GM19351 (cell line): ENCODE measurements around the gene HBA1.
"Not testable (repeated sequence)": the region's sequence is repeated elsewhere in the genome, so short reads cannot be mapped to it uniquely, and the experiment has no call there.

Source experiments
- ATAC-seq: cut with Tn5 transposase; IDR thresholded peaks from one replicate; pipeline ENCODE4 v1.9.1; 2021; ENCODE audit warnings: mild to moderate bottlenecking, moderate library complexity; ENCODE audit not compliant: unreplicated experiment

Gene HBA1

DNA sequence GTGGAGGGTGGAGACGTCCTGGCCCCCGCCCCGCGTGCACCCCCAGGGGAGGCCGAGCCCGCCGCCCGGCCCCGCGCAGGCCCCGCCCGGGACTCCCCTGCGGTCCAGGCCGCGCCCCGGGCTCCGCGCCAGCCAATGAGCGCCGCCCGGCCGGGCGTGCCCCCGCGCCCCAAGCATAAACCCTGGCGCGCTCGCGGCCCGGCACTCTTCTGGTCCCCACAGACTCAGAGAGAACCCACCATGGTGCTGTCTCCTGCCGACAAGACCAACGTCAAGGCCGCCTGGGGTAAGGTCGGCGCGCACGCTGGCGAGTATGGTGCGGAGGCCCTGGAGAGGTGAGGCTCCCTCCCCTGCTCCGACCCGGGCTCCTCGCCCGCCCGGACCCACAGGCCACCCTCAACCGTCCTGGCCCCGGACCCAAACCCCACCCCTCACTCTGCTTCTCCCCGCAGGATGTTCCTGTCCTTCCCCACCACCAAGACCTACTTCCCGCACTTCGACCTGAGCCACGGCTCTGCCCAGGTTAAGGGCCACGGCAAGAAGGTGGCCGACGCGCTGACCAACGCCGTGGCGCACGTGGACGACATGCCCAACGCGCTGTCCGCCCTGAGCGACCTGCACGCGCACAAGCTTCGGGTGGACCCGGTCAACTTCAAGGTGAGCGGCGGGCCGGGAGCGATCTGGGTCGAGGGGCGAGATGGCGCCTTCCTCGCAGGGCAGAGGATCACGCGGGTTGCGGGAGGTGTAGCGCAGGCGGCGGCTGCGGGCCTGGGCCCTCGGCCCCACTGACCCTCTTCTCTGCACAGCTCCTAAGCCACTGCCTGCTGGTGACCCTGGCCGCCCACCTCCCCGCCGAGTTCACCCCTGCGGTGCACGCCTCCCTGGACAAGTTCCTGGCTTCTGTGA, at the start of gene HBA1:
TSS of gene HBA1 (plus strand) at position 204 of the 906 bp plus-strand sequence. CDS start at position 241, 37 bp downstream.
- not testable (repeated sequence) for ATAC-seq

DNA sequence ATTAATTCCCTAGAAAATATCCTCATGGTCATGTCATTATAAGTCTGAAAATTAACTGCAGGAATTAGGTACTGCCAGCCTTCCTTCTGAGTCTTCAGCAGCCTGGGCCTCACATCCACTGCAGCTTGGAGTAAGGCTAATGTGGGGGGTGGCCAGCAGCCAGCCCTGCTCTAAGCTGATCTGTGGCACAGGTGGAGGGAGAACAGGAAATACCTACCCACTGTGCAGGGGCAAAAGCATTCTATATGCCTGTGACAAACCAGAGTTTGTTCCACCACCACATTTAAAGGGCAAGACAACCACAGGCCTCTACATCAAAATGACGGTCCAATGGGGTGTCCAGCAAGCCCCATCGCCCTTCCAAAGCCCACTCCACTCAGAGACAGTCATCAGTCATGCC, 47.4 kb upstream of the HBA1 start:
- no peak for ATAC-seq

DNA sequence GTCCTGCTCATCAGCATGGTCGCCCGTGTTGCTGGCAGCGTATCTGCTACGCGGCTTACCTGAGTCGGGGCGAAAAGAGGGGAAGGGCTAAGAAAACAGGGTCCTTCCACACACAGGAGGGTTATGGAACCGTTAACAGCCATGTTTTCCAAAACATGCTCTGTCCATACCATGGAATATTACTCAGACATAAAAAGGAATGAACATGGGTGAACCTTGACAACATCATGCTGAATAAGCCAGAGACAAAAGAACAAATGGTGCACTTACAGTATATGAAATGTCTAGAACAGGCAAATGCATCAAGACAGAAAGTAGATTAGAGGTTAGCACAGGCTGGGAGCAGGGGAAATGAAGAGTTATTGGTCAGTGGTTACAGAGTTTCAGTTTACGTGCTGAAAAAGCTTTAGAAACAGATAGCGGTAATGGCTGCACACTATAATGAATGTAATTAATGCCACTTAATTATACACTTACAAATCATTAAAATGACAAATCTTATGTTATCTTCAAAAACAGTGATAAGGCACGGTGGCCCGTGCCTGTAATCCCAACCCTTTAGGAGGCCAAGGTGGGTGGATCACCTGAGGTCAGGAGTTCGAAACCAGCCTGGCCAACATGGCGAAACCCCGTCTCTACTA, 45.8 kb upstream of the HBA1 start:
- no peak for ATAC-seq

DNA sequence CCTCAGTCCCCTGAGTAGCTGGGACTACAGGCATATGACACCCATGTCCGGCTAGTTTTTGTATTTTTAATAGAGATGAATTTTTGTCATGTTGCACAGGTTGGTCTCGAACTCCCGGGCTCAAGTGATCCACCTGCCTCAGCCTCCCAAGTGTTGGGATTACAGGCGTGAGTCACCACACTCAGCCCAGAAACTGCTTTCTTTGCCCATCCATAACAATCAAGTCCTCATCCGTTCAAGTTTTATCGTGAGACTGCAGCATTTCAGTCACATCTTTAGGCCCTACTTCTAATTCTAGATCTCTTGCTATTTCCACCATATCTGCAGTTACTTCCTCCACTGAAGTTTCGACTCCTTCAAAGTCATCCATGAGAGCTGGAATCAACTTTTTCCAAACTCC, 44.4 kb upstream of the HBA1 start:
- no peak for ATAC-seq

- ATAC-seq: no peak
These were observed 42.8 kb upstream of the HBA1 start for GRCh38 chr16:133716-134115.

- ATAC-seq: no peak
These were observed 38.4 kb upstream of the HBA1 start for GRCh38 chr16:138049-138417.

- no peak for ATAC-seq
These were observed 36.2 kb upstream of the HBA1 start for GRCh38 chr16:140175-140857.

DNA sequence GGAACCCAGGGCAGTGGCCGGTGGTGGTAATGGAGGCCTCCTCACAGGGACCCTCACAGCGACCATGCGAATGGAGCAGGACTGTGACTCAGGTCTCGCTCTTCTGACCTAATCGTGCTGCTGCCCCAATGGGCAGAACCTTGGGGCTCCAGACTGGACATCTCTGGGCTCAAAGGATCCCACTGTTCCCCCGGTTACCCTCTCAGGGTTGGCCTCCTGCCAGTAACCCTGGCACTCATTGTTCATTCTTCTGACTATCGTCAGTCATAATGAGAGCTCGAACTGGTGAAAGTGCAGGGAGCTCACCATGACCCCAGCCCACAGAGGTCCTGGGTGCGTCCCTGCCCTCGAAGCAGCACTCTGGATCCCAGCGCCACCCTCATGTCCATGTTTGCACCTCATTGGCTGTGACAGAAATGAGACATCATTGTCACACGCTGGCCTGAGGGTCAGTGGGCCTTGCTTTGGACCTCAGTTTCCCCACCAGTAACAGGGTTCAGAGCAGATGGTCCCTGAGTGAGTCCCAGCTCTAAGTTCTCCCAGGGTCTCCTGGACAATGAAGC, 34.0 kb upstream of the HBA1 start:
- ATAC-seq: no peak

DNA sequence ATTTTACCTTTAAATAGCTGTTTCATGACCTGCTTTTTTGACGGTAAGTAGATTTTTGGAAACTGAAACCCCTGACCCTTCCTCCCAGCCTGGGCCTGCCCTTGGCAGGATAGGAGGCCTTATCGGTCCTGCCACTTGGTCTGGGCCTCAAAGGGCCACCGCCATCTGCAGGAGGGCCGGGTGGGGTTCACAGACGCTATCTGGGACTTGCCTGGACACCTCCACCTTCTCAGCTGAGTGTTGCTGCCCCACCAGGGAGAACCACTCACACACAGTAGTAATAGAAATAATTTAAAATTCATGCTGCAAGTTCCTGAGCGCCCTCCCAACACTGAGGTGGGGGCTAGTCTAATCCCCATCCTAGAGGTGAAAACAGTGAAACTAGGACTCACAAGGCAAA, 33.4 kb upstream of the HBA1 start:
- ATAC-seq: no peak

- no peak for ATAC-seq
These were observed 33.0 kb upstream of the HBA1 start for GRCh38 chr16:143456-143855.

GRCh38 chr16:144797-145252, 31.7 kb upstream of the HBA1 start:
- ATAC-seq: no peak

DNA sequence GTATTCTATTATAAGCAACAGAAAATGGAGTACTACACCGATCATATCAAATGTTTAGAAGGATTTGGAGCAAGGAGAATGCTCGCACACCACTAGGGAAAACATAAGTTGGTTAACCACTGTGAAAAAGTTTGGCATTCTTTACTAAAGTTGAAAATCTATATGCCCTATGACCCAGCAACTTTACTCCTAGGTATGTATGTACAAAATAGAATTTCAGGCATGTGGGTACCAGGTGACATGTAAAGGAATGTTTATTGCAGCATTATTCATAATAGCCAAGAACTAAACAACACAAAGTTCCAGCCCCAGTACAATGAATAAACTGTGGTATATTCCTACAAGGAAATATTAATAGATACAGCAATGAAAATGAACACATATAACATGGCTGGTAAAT, 29.8 kb upstream of the HBA1 start:
- no peak for ATAC-seq

- ATAC-seq: no peak
These were observed 27.3 kb upstream of the HBA1 start for GRCh38 chr16:149024-149660.

GRCh38 chr16:152141-153128, 24.0 kb upstream of the HBA1 start, which contains the start of gene HBZ:
TSS of gene HBZ (plus strand) at chr16:152644. CDS start at chr16:152910, 266 bp downstream.
- no peak for ATAC-seq

DNA sequence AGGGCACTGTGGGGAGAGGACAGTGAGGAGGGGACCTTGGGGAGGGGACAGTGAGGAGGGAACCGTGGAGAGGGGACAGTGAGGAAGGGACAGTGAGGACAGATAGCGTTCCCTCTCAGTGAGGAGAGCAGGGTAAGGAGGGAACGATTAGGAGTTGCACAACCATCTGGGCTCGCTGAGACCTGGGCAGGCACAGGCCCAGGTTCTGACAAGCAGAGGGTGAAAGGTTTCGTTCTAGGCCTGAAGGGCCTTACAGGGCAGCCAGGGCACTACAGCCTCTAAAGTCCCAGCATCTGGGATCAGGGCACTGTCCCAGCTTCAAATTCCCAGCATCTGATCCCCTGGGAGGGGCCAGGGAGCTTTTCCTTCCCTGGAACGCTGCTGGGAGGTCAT, 23.4 kb upstream of the HBA1 start:
- not testable (repeated sequence) for ATAC-seq

DNA sequence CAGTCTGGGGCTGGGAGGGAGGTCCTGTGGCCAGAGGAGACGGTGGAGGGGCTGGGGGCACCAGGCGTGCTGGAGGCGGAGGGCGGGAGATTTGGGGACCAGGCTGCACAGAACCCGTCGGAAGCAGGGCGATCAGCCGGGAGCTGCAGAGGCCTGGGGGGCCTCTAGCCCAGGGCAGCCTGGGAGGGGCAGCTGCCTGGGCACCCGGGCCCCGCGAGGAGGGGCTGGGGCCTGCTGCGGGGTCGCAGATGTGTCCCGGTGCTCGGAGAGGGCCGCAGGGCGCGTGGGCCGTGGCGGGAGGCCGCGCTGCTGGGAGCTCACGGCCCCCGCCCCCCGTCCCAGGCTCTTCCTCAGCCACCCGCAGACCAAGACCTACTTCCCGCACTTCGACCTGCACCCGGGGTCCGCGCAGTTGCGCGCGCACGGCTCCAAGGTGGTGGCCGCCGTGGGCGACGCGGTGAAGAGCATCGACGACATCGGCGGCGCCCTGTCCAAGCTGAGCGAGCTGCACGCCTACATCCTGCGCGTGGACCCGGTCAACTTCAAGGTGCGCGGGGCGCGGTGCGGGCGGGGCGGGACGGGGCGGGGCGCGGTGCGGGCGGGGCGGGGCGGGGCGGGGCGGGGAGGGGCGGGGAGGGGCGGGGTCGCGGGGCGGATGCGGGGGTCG, 22.8 kb upstream of the HBA1 start:
- ATAC-seq: not testable (repeated sequence)

DNA sequence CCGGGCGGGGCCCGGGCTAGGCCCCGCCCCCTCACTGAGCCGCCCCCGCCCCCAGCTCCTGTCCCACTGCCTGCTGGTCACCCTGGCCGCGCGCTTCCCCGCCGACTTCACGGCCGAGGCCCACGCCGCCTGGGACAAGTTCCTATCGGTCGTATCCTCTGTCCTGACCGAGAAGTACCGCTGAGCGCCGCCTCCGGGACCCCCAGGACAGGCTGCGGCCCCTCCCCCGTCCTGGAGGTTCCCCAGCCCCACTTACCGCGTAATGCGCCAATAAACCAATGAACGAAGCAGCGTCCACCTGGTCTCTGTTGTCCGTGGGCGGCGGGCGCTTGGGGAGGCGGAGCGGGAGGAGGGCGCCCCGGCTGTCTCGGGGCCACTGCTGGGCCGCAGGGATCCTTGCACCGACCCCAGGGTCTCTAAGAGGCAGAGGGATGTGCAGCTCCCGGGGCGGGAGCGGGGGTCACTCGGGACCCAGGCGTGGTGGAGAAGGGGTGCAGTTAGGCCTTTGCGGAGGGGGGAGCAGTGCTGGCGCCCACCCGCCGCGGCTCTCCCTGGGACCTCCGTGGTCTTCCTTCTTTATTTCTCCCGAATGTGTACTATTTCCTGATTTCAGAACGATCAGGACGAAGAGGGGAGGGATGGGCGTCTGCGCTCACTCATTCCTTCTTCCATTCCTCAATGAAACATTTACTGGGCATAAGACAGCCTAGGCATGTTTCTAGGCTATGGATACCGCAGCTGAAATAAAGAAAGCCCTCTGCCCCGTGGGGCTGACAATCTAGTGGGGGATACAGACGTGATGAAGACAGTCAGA, 22.1 kb upstream of the HBA1 start:
- no peak for ATAC-seq

GRCh38 chr16:155031-155398, 21.5 kb upstream of the HBA1 start:
- no peak for ATAC-seq
